Measurements from ENCODE around the gene ARFGAP2. TPM values are rescaled to one million over a fixed set of nuclear protein-coding genes. Genes with fewer than 3 reads are reported as not detected.

Gene ARFGAP2
- total RNA-seq, 1 donor from 2014 or later, result 95.0 TPM

DNA sequence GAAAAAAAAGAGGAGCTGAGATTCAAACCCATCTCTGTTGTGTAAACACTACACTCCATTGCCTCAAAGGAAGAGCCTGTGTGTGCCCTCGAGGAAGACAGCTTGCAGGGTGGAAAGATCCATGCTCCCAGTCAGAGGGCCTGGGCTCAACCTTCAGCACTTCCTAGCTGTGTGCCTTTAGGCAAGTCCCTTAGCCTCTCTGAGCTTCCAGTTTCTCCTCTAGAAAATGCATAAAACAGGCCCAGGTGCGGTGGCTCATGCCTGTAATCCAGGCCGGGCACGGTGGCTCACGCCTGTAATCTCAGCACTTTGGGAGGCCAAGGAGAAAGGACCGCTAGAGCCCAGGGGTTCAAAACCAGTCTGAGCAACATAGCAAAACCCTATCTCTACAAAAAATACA, 4.6 kb upstream of the ARFGAP2 start:
- no peak overlapping the region for H3K4me3 Mint-ChIP-seq
- H4K20me1 ChIP-seq (ENCODE audit: low read depth), result no peaks in the 10 kb centered on the region
- H3K36me3 ChIP-seq, result no peaks in the 10 kb centered on the region
- H3K4me3 ChIP-seq, result no peak overlapping the region
- peaks cover 16% of the 10 kb centered on the region for H3K4me1 ChIP-seq
- H3K9ac ChIP-seq, result no peak overlapping the region
- peaks cover 12% of the 10 kb centered on the region for H3K27me3 Mint-ChIP-seq (ENCODE audit: insufficient read depth, low read depth)
- no peaks in the 10 kb centered on the region for H3K36me3 Mint-ChIP-seq
- H3K79me2 ChIP-seq (ENCODE audit: low read depth), result peaks cover 4% of the 10 kb centered on the region
- peaks cover 13% of the 10 kb centered on the region for H3K27me3 ChIP-seq
- no peaks in the 10 kb centered on the region for H3K9me3 Mint-ChIP-seq
- TF ChIP-seq, protein P1, sequence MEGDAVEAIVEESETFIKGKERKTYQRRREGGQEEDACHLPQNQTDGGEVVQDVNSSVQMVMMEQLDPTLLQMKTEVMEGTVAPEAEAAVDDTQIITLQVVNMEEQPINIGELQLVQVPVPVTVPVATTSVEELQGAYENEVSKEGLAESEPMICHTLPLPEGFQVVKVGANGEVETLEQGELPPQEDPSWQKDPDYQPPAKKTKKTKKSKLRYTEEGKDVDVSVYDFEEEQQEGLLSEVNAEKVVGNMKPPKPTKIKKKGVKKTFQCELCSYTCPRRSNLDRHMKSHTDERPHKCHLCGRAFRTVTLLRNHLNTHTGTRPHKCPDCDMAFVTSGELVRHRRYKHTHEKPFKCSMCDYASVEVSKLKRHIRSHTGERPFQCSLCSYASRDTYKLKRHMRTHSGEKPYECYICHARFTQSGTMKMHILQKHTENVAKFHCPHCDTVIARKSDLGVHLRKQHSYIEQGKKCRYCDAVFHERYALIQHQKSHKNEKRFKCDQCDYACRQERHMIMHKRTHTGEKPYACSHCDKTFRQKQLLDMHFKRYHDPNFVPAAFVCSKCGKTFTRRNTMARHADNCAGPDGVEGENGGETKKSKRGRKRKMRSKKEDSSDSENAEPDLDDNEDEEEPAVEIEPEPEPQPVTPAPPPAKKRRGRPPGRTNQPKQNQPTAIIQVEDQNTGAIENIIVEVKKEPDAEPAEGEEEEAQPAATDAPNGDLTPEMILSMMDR (IDR thresholded peaks at IDR 0.05), result no peak
- TF ChIP-seq EZH2 (IDR thresholded peaks at IDR 0.05) (no peak), EZH2phosphoT487 (IDR thresholded peaks at IDR 0.05) (no peak)
- no peak for DNase-seq (ENCODE audit: low spot score)
- H2AFZ ChIP-seq (replicated peaks), result no peak overlapping the region
- peaks cover 31% of the 10 kb centered on the region for H3F3A ChIP-seq (ENCODE audit: low read depth)
- no peak overlapping the region for H3K4me2 ChIP-seq
- peaks cover 9% of the 10 kb centered on the region for H3K4me1 Mint-ChIP-seq
- no peaks in the 10 kb centered on the region for H3K9me3 ChIP-seq (ENCODE audit: low read depth)
- H3K27ac Mint-ChIP-seq, result no peak overlapping the region
- H3K27ac ChIP-seq, result no peak overlapping the region

GRCh38 chr11:47180006-47180787, 3.5 kb upstream of the ARFGAP2 start:
- no peak overlapping the region for H3K27ac Mint-ChIP-seq
- no peak for DNase-seq (ENCODE audit: low spot score)

GRCh38 chr11:47179655-47179991, 2.9 kb upstream of the ARFGAP2 start:
- Histone ChIP-seq H3K9me3 (ENCODE audit: low read depth) (no peaks in the 10 kb centered on the region), H3F3A (ENCODE audit: low read depth) (peaks cover 18% of the 10 kb centered on the region), H2AFZ (replicated peaks) (no peak overlapping the region), H3K4me1 (peaks cover 11% of the 10 kb centered on the region), H3K36me3 (no peaks in the 10 kb centered on the region), H3K9ac (no peak overlapping the region), H3K4me2 (no peak overlapping the region), H3K4me3 (no peak overlapping the region), H4K20me1 (ENCODE audit: low read depth) (peaks cover 14% of the 10 kb centered on the region), H3K27me3 (no peaks in the 10 kb centered on the region), H3K79me2 (ENCODE audit: low read depth) (peaks cover 20% of the 10 kb centered on the region), H3K27ac (no peak overlapping the region)
- Mint-ChIP-seq H3K4me3 (no peak overlapping the region), H3K36me3 (no peaks in the 10 kb centered on the region), H3K27ac (peak overlapping the region; percentile 14), H3K27me3 (ENCODE audit: insufficient read depth, low read depth) (peaks cover 5% of the 10 kb centered on the region), H3K4me1 (peaks cover 19% of the 10 kb centered on the region), H3K9me3 (no peaks in the 10 kb centered on the region)
- TF ChIP-seq, protein P1 (IDR thresholded peaks at IDR 0.05), result peak; percentile 64
- TF ChIP-seq EZH2 (IDR thresholded peaks at IDR 0.05), result no peak
- peak; percentile 79 for DNase-seq (ENCODE audit: low spot score)

More at GRCh38 chr11:47180006-47180787, 3.5 kb upstream of the ARFGAP2 start:
- peaks cover 19% of the 10 kb centered on the region for H3K4me1 Mint-ChIP-seq
- Histone ChIP-seq H3K4me2 (no peak overlapping the region), H2AFZ (replicated peaks) (no peak overlapping the region), H3K27ac (no peak overlapping the region), H4K20me1 (ENCODE audit: low read depth) (peaks cover 8% of the 10 kb centered on the region), H3K36me3 (no peaks in the 10 kb centered on the region), H3K27me3 (peaks cover 2% of the 10 kb centered on the region), H3K9ac (no peak overlapping the region), H3K79me2 (ENCODE audit: low read depth) (peaks cover 15% of the 10 kb centered on the region), H3K4me1 (peaks cover 16% of the 10 kb centered on the region), H3F3A (ENCODE audit: low read depth) (peaks cover 24% of the 10 kb centered on the region), H3K4me3 (no peak overlapping the region), H3K9me3 (ENCODE audit: low read depth) (no peaks in the 10 kb centered on the region)
- no peaks in the 10 kb centered on the region for H3K36me3 Mint-ChIP-seq
- TF ChIP-seq EZH2phosphoT487 (IDR thresholded peaks at IDR 0.05), result no peak
- no peak for TF ChIP-seq EZH2 (IDR thresholded peaks at IDR 0.05)
- TF ChIP-seq, protein P1 (IDR thresholded peaks at IDR 0.05), result no peak
- no peaks in the 10 kb centered on the region for H3K9me3 Mint-ChIP-seq
- H3K4me3 Mint-ChIP-seq, result no peak overlapping the region
- H3K27me3 Mint-ChIP-seq (ENCODE audit: insufficient read depth, low read depth), result peaks cover 10% of the 10 kb centered on the region

Data from neural progenitor cell (in vitro differentiated cells).